H1 (cell line): ENCODE data around the gene ELAVL2. TPM values are rescaled to one million over a fixed set of nuclear protein-coding genes. Genes with fewer than 3 reads are reported as not detected.

Experiments used
- EZH2 ChIP-seq: fragments of 200-600 bp; sonication (generic); IDR thresholded peaks from 2 replicates; pipeline ENCODE4 v1.7.1; 2012; ENCODE audit warnings: low read depth, mild to moderate bottlenecking, moderate library complexity, low read length, inconsistent platforms; ENCODE audit not compliant: severe bottlenecking
- RBBP5 ChIP-seq: IDR thresholded peaks from 2 replicates; pipeline ENCODE4 v1.7.1; 2012; ENCODE audit warnings: low read depth, mild to moderate bottlenecking, inconsistent platforms, low read length, moderate library complexity, borderline replicate concordance
- polyA plus RNA-seq, 7 experiments: library from polyadenylated mRNA; depleted of rRNA in 3 of 7; stranded (reverse) in 5 of 7; unstranded in 2 of 7; fragments of >200 nt in 5 of 7; fragments of 200-250 nt in 2 of 7; gene quantifications; 1 replicate in 5 of 7; 2 replicates in 1 of 7; 4 replicates in 1 of 7; pipeline versions ENCODE4 v1.2.1 to v1.2.3, GENCODE V29; 2011 to 2013; ENCODE audit warnings: missing spikeins in 2 of 7, mixed read lengths in 2 of 7
- total RNA-seq: library from RNA; stranded (reverse); fragmentation: NEBNext Ultra II Directional; extraction: Animal tissue kit (Norgen Biotek cat#: 25700); gene quantifications from 2 replicates; pipeline ENCODE4 v1.2.1, GENCODE V29; 2021

ELAVL2 gene
- total and polyA plus RNA-seq, 2 of the 8 experiments (the other 6 are each of a cell fraction or from before 2014, with no cell fraction given): 4.9 to 21.9 TPM

- TF ChIP-seq RBBP5 (no peak), EZH2 (no peak)
Measured at GRCh38 chr9:23842565-23843129, 16.6 kb upstream of the ELAVL2 start (continued).
